ENCODE data around the gene ZEB1. TPM values are rescaled to one million over a fixed set of nuclear protein-coding genes. Genes with fewer than 3 reads are reported as not detected.

Gene ZEB1
- total RNA-seq, 2 donors from 2014 or later, result 0.84 TPM

GRCh38 chr10:31304291-31304970 is 14.6 kb upstream of the ZEB1 start:
- 77 to 80% methylated on average over 4 to 6 of the region's 6 CpGs for WGBS, 2 experiments (ENCODE audit: insufficient coverage in 1 of 2, insufficient read length in 1 of 2)
- Mint-ChIP-seq H3K4me1 (no peaks in the 10 kb centered on the region), H3K4me3 (no peak overlapping the region), H3K27me3 (ENCODE audit: insufficient read depth) (no peaks in the 10 kb centered on the region), H3K27ac (no peak overlapping the region), H3K36me3 (ENCODE audit: low read depth) (no peaks in the 10 kb centered on the region), H3K9me3 (no peaks in the 10 kb centered on the region)
- Histone ChIP-seq H3K4me3 (ENCODE audit: low read length) (no peak overlapping the region), H3K4me1 (ENCODE audit: control insufficient read depth, insufficient read depth, low read length) (no peaks in the 10 kb centered on the region), H3K27me3 (ENCODE audit: control insufficient read depth, insufficient read depth, low read length, poor library complexity, severe bottlenecking) (no peaks in the 10 kb centered on the region), H3K27ac (ENCODE audit: low read depth, low read length) (no peak overlapping the region), H3K9me3 (ENCODE audit: control insufficient read depth, low read length) (no peaks in the 10 kb centered on the region), H3K36me3 (ENCODE audit: control insufficient read depth, insufficient read depth, low read length) (no peaks in the 10 kb centered on the region), H3K9ac (ENCODE audit: extremely low read depth, low read length, poor library complexity, severe bottlenecking) (no peak overlapping the region)
- no peak for DNase-seq
- TF ChIP-seq CTCF (conservative IDR thresholded peaks at IDR 0.05), result no peak

DNA sequence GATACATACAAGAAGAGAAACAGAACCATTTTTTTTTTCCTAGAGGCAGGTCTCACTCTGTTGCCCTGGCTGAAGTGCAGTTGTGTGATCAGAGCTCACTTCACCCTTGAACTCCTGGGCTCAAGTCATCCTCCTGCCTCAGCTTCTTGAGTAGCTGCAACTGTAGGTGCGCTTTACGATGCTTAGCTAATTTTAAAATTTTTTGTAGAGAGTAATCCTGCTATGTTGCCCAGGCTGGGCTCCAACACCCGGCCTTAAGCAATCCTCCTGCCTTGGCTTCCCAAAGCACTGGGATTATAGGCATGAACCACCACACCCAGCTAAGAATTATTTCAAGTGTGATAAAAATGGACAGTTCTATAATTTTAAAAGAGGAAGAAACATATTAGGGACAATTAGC is 5.6 kb upstream of the ZEB1 start:
- H3K9me3 ChIP-seq (ENCODE audit: control insufficient read depth, low read length), result no peaks in the 10 kb centered on the region
- H3K9ac ChIP-seq (ENCODE audit: extremely low read depth, low read length, poor library complexity, severe bottlenecking), result no peak overlapping the region
- no peak for TF ChIP-seq CTCF (conservative IDR thresholded peaks at IDR 0.05)
- DNase-seq, result no peak
- H3K4me1 ChIP-seq (ENCODE audit: control insufficient read depth, insufficient read depth, low read length), result no peaks in the 10 kb centered on the region
- no peak overlapping the region for H3K4me3 Mint-ChIP-seq
- peaks cover 30% of the 10 kb centered on the region for H3K27me3 Mint-ChIP-seq (ENCODE audit: insufficient read depth)
- H3K4me3 ChIP-seq (ENCODE audit: low read length), result no peak overlapping the region
- no peaks in the 10 kb centered on the region for H3K36me3 ChIP-seq (ENCODE audit: control insufficient read depth, insufficient read depth, low read length)
- 83 to 96% methylated on average over 1 to 3 of the region's 3 CpGs for WGBS, 2 experiments (ENCODE audit: insufficient coverage in 1 of 2, insufficient read length in 1 of 2)
- H3K36me3 Mint-ChIP-seq (ENCODE audit: low read depth), result no peaks in the 10 kb centered on the region
- no peak overlapping the region for H3K27ac ChIP-seq (ENCODE audit: low read depth, low read length)
- no peaks in the 10 kb centered on the region for H3K9me3 Mint-ChIP-seq
- H3K27me3 ChIP-seq (ENCODE audit: control insufficient read depth, insufficient read depth, low read length, poor library complexity, severe bottlenecking), result no peaks in the 10 kb centered on the region
- H3K4me1 Mint-ChIP-seq, result peaks cover 3% of the 10 kb centered on the region
- H3K27ac Mint-ChIP-seq, result no peak overlapping the region

- H3K27ac ChIP-seq (ENCODE audit: low read depth, low read length), result no peak overlapping the region
- 90 to 91% methylated on average over 5 to 7 of the region's 8 CpGs for whole genome bisulfite sequencing, 2 experiments (ENCODE audit: insufficient coverage in 1 of 2, insufficient read length in 1 of 2)
- no peak overlapping the region for H3K9ac ChIP-seq (ENCODE audit: extremely low read depth, low read length, poor library complexity, severe bottlenecking)
- H3K27me3 Mint-ChIP-seq (ENCODE audit: insufficient read depth), result peaks cover 30% of the 10 kb centered on the region
- no peaks in the 10 kb centered on the region for H3K36me3 ChIP-seq (ENCODE audit: control insufficient read depth, insufficient read depth, low read length)
- no peak for DNase-seq
- no peaks in the 10 kb centered on the region for H3K27me3 ChIP-seq (ENCODE audit: control insufficient read depth, insufficient read depth, low read length, poor library complexity, severe bottlenecking)
- H3K4me1 Mint-ChIP-seq, result peaks cover 3% of the 10 kb centered on the region
- H3K27ac Mint-ChIP-seq, result no peak overlapping the region
- no peaks in the 10 kb centered on the region for H3K4me1 ChIP-seq (ENCODE audit: control insufficient read depth, insufficient read depth, low read length)
- no peaks in the 10 kb centered on the region for H3K9me3 Mint-ChIP-seq
- H3K4me3 ChIP-seq (ENCODE audit: low read length), result no peak overlapping the region
- no peak for TF ChIP-seq CTCF (conservative IDR thresholded peaks at IDR 0.05)
- H3K4me3 Mint-ChIP-seq, result no peak overlapping the region
- no peaks in the 10 kb centered on the region for H3K9me3 ChIP-seq (ENCODE audit: control insufficient read depth, low read length)
- no peaks in the 10 kb centered on the region for H3K36me3 Mint-ChIP-seq (ENCODE audit: low read depth)
Measured at GRCh38 chr10:31314256-31315150, 4.5 kb upstream of the ZEB1 start.

All from endodermal cell (in vitro differentiated cells).